HepG2 (cell line): ENCODE results near the gene WFDC12. TPM values are rescaled to one million over a fixed set of nuclear protein-coding genes. Genes with fewer than 3 reads are reported as not detected.
A peak's percentile ranks its signal among the peaks of the same experiment; 100 is the strongest.

Experiments used
- AGO2 ChIP-seq: fragments of 200-400 bp; formaldehyde crosslinking; optimal IDR thresholded peaks from 2 replicates; pipeline ENCODE3; 2017; ENCODE audit warnings: mild to moderate bottlenecking, low read depth, low read length, moderate library complexity
- ATF1 ChIP-seq: IDR thresholded peaks from 2 replicates; pipeline ENCODE4 v1.6.1; 2016; ENCODE audit warnings: mild to moderate bottlenecking, control low read depth
- GABPA ChIP-seq, 2 experiments: IDR thresholded peaks; 2 replicates each; pipeline ENCODE4 v1.6.1; 2011 to 2016; ENCODE audit warnings: low read depth in 2 of 2, low read length in 1 of 2, missing biosample characterization in 1 of 2, missing genetic modification characterization in 1 of 2
- KLF13 ChIP-seq: sonication (generic); formaldehyde crosslinking; IDR thresholded peaks from 2 replicates; pipeline ENCODE4 v1.4.0; 2020; ENCODE audit warnings: mild to moderate bottlenecking, missing genetic modification reagents
- MED8 ChIP-seq: sonication (generic); formaldehyde crosslinking; IDR thresholded peaks from 2 replicates; pipeline ENCODE4 v1.8.1; 2023; ENCODE audit warnings: mild to moderate bottlenecking, missing genetic modification reagents; ENCODE audit not compliant: insufficient replicate concordance
- MTA3 ChIP-seq: sonication (generic); formaldehyde crosslinking; IDR thresholded peaks from 2 replicates; pipeline ENCODE4 v1.4.0; 2020; ENCODE audit warnings: missing genetic modification reagents
- MYPOP ChIP-seq: sonication (generic); formaldehyde crosslinking; IDR thresholded peaks from 2 replicates; pipeline ENCODE4 v1.8.1; 2023; ENCODE audit warnings: mild to moderate bottlenecking, moderate library complexity, missing genetic modification reagents
- NKX3-1 ChIP-seq: sonication (generic); formaldehyde crosslinking; IDR thresholded peaks from 2 replicates; pipeline ENCODE4 v1.5.0; 2020; ENCODE audit warnings: missing genetic modification reagents
- SMARCE1 ChIP-seq: fragments of 450-650 bp; IDR thresholded peaks from 2 replicates; pipeline ENCODE4 v1.6.1; 2017; ENCODE audit warnings: borderline replicate concordance
- SOX13 ChIP-seq, 3 experiments: fragments of 450-650 bp in 1 of 3; sonication (generic) in 1 of 3; formaldehyde crosslinking in 1 of 3; IDR thresholded peaks in 2 of 3; conservative IDR thresholded peaks in 1 of 3; 2 replicates each; pipeline versions ENCODE4 v1.5.0 to v1.6.1; 2016 to 2020; ENCODE audit warnings: antibody characterized with exemption in 1 of 3, mild to moderate bottlenecking in 1 of 3, missing compliant biosample characterization in 1 of 3, missing genetic modification reagents in 1 of 3, moderate library complexity in 1 of 3
- STAG1 ChIP-seq: sonication (generic); formaldehyde crosslinking; IDR thresholded peaks from 2 replicates; pipeline ENCODE4 v1.4.0; 2020; ENCODE audit warnings: missing genetic modification reagents
- YEATS2 ChIP-seq: sonication (generic); formaldehyde crosslinking; IDR thresholded peaks from 2 replicates; pipeline ENCODE4 v1.4.0; 2020; ENCODE audit warnings: missing genetic modification reagents, borderline replicate concordance
- ZFP82 ChIP-seq: sonication (generic); formaldehyde crosslinking; IDR thresholded peaks from 2 replicates; pipeline ENCODE4 v1.5.1; 2020; ENCODE audit warnings: mild to moderate bottlenecking, missing genetic modification reagents, borderline replicate concordance
- ZMYM4 ChIP-seq: sonication (generic); formaldehyde crosslinking; IDR thresholded peaks from 2 replicates; pipeline ENCODE4 v1.8.1; 2023; ENCODE audit warnings: mild to moderate bottlenecking, missing genetic modification reagents
- ZNF44 ChIP-seq: sonication (generic); formaldehyde crosslinking; IDR thresholded peaks from 2 replicates; pipeline ENCODE4 v1.5.1; 2020; ENCODE audit warnings: mild to moderate bottlenecking, missing genetic modification reagents
- ZNF446 ChIP-seq: sonication (generic); formaldehyde crosslinking; IDR thresholded peaks from 2 replicates; pipeline ENCODE4 v1.5.0; 2020; ENCODE audit warnings: mild to moderate bottlenecking, missing genetic modification reagents
- ZNF772 ChIP-seq: sonication (generic); formaldehyde crosslinking; IDR thresholded peaks from 2 replicates; pipeline ENCODE4 v1.5.0; 2020; ENCODE audit warnings: mild to moderate bottlenecking, missing genetic modification reagents
- ZSCAN30 ChIP-seq: sonication (generic); formaldehyde crosslinking; IDR thresholded peaks from 2 replicates; pipeline ENCODE4 v1.5.0; 2020; ENCODE audit warnings: mild to moderate bottlenecking, missing genetic modification reagents
- polyA plus RNA-seq, 8 experiments: library from polyadenylated mRNA; depleted of rRNA in 3 of 8; stranded (reverse) in 7 of 8; unstranded in 1 of 8; fragments of >200 nt; fragmentation: Illumina TruSeq in 4 of 8; extraction: Trizol in 4 of 8; gene quantifications; 2 replicates each; pipeline versions ENCODE4 v1.2.1 to v1.2.3, GENCODE V29; 2011 to 2016; ENCODE audit warnings: low read depth in 4 of 8, missing spikeins in 1 of 8, mixed read lengths in 1 of 8; ENCODE audit not compliant: insufficient read depth in 1 of 8
- total RNA-seq, 5 experiments: library from RNA; depleted of rRNA; stranded (reverse); fragments of >200 nt; fragmentation: Illumina TruSeq; extraction: Trizol; gene quantifications; 2 replicates each; pipeline ENCODE4 v1.2.3, GENCODE V29; 2016; ENCODE audit warnings: low read depth in 1 of 5
- TF ChIP-seq, protein P1 (sequence below): IDR thresholded peaks from 2 replicates; pipeline ENCODE4 v1.6.1; 2016; ENCODE audit warnings: low read depth, missing genetic modification reagents, missing compliant biosample characterization
- TF ChIP-seq, protein P2 (sequence below): IDR thresholded peaks from 2 replicates; pipeline ENCODE4 v1.6.1; 2016; ENCODE audit warnings: low read depth
- TF ChIP-seq, protein P3 (sequence below): sonication (generic); formaldehyde crosslinking; IDR thresholded peaks from 2 replicates; pipeline ENCODE4 v1.8.1; 2023; ENCODE audit warnings: mild to moderate bottlenecking, missing genetic modification reagents

Gene WFDC12
- total and polyA plus RNA-seq, 2 of the 13 experiments (the other 11 are each of a cell fraction or from before 2014, with no cell fraction given): not detected

GRCh38 chr20:45138561-45139300 lies 14.5 kb upstream of the WFDC12 start (continued):
- TF ChIP-seq, protein P1, sequence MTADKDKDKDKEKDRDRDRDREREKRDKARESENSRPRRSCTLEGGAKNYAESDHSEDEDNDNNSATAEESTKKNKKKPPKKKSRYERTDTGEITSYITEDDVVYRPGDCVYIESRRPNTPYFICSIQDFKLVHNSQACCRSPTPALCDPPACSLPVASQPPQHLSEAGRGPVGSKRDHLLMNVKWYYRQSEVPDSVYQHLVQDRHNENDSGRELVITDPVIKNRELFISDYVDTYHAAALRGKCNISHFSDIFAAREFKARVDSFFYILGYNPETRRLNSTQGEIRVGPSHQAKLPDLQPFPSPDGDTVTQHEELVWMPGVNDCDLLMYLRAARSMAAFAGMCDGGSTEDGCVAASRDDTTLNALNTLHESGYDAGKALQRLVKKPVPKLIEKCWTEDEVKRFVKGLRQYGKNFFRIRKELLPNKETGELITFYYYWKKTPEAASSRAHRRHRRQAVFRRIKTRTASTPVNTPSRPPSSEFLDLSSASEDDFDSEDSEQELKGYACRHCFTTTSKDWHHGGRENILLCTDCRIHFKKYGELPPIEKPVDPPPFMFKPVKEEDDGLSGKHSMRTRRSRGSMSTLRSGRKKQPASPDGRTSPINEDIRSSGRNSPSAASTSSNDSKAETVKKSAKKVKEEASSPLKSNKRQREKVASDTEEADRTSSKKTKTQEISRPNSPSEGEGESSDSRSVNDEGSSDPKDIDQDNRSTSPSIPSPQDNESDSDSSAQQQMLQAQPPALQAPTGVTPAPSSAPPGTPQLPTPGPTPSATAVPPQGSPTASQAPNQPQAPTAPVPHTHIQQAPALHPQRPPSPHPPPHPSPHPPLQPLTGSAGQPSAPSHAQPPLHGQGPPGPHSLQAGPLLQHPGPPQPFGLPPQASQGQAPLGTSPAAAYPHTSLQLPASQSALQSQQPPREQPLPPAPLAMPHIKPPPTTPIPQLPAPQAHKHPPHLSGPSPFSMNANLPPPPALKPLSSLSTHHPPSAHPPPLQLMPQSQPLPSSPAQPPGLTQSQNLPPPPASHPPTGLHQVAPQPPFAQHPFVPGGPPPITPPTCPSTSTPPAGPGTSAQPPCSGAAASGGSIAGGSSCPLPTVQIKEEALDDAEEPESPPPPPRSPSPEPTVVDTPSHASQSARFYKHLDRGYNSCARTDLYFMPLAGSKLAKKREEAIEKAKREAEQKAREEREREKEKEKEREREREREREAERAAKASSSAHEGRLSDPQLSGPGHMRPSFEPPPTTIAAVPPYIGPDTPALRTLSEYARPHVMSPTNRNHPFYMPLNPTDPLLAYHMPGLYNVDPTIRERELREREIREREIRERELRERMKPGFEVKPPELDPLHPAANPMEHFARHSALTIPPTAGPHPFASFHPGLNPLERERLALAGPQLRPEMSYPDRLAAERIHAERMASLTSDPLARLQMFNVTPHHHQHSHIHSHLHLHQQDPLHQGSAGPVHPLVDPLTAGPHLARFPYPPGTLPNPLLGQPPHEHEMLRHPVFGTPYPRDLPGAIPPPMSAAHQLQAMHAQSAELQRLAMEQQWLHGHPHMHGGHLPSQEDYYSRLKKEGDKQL: no peak
- TF ChIP-seq ZMYM4: no peak
- TF ChIP-seq, protein P2, sequence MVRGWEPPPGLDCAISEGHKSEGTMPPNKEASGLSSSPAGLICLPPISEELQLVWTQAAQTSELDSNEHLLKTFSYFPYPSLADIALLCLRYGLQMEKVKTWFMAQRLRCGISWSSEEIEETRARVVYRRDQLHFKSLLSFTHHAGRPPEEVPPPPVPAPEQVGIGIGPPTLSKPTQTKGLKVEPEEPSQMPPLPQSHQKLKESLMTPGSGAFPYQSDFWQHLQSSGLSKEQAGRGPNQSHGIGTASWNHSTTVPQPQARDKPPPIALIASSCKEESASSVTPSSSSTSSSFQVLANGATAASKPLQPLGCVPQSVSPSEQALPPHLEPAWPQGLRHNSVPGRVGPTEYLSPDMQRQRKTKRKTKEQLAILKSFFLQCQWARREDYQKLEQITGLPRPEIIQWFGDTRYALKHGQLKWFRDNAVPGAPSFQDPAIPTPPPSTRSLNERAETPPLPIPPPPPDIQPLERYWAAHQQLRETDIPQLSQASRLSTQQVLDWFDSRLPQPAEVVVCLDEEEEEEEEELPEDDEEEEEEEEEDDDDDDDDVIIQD: no peak
- no peak for TF ChIP-seq AGO2
- TF ChIP-seq, protein P3, sequence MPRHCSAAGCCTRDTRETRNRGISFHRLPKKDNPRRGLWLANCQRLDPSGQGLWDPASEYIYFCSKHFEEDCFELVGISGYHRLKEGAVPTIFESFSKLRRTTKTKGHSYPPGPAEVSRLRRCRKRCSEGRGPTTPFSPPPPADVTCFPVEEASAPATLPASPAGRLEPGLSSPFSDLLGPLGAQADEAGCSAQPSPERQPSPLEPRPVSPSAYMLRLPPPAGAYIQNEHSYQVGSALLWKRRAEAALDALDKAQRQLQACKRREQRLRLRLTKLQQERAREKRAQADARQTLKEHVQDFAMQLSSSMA (CRISPR knock-in tag): no peak
- TF ChIP-seq SMARCE1: no peak
- TF ChIP-seq MYPOP (CRISPR knock-in tag): no peak
- TF ChIP-seq ZNF446 (CRISPR knock-in tag): no peak
- TF ChIP-seq SOX13 (IDR thresholded peaks at IDR 0.05): no peak
- TF ChIP-seq SOX13 (CRISPR knock-in tag; conservative IDR thresholded peaks at IDR 0.05 in 1 of 2, IDR thresholded peaks at IDR 0.05 in 1 of 2): no peak
- no peak for TF ChIP-seq MED8 (CRISPR knock-in tag)
- no peak for TF ChIP-seq ZSCAN30 (CRISPR knock-in tag)
- no peak for TF ChIP-seq YEATS2
- no peak for TF ChIP-seq ZFP82
- TF ChIP-seq KLF13 (CRISPR knock-in tag): no peak
- TF ChIP-seq STAG1 (CRISPR knock-in tag): peak; percentile 55
- TF ChIP-seq ZNF44: no peak
- peak; percentile 52 for TF ChIP-seq GABPA (IDR thresholded peaks at IDR 0.05; ENCODE audit: low read depth, low read length)
- TF ChIP-seq GABPA (CRISPR knock-in tag; IDR thresholded peaks at IDR 0.05; ENCODE audit: low read depth): peak; percentile 76
- TF ChIP-seq MTA3 (CRISPR knock-in tag): no peak
- TF ChIP-seq NKX3-1: no peak
- no peak for TF ChIP-seq ZNF772
- TF ChIP-seq ATF1 (CRISPR knock-in tag): no peak
